WERI-Rb-1 (cell line): ENCODE data around the gene ZBTB7C.

ENCODE experiments used
- DNase-seq: peaks from one replicate; pipeline ENCODE4 v3.0.0-alpha.2; 2020
- H3K27ac ChIP-seq: fragments of 250-450 bp; sonication (Bioruptor Pico); 2 replicates; pipeline ENCODE4 v1.5.1; 2020; ENCODE audit warnings: mild to moderate bottlenecking, moderate library complexity
- H3K27me3 ChIP-seq: fragments of 250-450 bp; sonication (Bioruptor Pico); 2 replicates; pipeline ENCODE4 v1.5.1; 2021; ENCODE audit warnings: mild to moderate bottlenecking, low read depth, moderate library complexity; ENCODE audit not compliant: insufficient read depth, severe bottlenecking
- H3K36me3 ChIP-seq: fragments of 250-450 bp; sonication (Bioruptor Pico); 2 replicates; pipeline ENCODE4 v1.5.1; 2020; ENCODE audit warnings: mild to moderate bottlenecking, moderate library complexity
- H3K4me3 ChIP-seq: 2 replicates; pipeline ENCODE4 v1.5.1; 2011; ENCODE audit warnings: low read depth, mild to moderate bottlenecking, control low read depth, low read length
- H3K9me3 ChIP-seq: fragments of 250-450 bp; sonication (Bioruptor Pico); 2 replicates; pipeline ENCODE4 v1.5.1; 2021; ENCODE audit warnings: mild to moderate bottlenecking, moderate library complexity; ENCODE audit not compliant: severe bottlenecking
- TF ChIP-seq, protein P1 (sequence below): IDR thresholded peaks from 2 replicates; pipeline ENCODE4 v1.5.1; 2011; ENCODE audit warnings: low read depth, mild to moderate bottlenecking, control low read depth, inconsistent platforms, low read length

Gene ZBTB7C

DNA sequence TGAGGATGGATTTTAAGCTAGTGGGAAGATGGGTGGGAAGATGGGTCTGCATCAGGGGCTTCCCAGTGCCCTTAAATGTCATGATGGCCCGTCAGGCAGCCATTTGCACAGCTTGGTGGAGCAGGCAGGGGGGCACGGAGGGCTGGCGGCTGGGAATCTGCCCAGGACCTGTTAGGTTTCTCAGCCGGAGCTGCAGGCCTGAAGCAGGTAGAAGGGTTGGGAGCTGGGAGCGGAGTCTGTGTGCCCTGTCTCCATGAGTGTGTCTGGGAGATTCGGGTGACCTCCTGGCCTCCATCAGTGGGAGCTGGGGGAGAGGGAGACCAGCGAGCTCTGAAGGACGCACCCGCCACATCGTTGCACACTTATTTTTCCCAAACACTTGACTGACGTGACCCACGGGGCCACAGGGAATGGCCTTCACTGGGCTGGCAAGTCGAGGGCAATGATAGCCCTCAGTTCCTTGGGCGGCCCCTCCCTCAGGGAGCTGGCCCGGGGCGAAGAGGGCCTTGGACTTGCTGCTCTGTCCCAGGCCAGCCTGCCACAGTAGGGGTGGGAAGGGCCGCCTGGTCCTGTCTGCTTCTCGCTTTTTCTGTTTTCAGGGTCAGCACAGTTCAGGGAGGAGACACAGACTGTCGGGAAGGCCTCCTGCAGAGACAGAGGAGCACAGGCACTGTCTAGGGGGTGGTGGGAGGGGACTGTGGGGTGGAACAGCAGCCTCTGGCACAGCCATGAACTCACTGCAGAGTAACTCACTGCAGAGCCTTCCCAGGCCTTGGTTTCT lies 236.8 kb downstream of the ZBTB7C start:
- Histone ChIP-seq H3K9me3 (no peaks in the 10 kb centered on the region), H3K4me3 (no peak overlapping the region), H3K27ac (no peak overlapping the region), H3K36me3 (no peaks in the 10 kb centered on the region), H3K27me3 (no peaks in the 10 kb centered on the region)
- TF ChIP-seq, protein P1, sequence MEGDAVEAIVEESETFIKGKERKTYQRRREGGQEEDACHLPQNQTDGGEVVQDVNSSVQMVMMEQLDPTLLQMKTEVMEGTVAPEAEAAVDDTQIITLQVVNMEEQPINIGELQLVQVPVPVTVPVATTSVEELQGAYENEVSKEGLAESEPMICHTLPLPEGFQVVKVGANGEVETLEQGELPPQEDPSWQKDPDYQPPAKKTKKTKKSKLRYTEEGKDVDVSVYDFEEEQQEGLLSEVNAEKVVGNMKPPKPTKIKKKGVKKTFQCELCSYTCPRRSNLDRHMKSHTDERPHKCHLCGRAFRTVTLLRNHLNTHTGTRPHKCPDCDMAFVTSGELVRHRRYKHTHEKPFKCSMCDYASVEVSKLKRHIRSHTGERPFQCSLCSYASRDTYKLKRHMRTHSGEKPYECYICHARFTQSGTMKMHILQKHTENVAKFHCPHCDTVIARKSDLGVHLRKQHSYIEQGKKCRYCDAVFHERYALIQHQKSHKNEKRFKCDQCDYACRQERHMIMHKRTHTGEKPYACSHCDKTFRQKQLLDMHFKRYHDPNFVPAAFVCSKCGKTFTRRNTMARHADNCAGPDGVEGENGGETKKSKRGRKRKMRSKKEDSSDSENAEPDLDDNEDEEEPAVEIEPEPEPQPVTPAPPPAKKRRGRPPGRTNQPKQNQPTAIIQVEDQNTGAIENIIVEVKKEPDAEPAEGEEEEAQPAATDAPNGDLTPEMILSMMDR = no peak
- no peak for DNase-seq

DNA sequence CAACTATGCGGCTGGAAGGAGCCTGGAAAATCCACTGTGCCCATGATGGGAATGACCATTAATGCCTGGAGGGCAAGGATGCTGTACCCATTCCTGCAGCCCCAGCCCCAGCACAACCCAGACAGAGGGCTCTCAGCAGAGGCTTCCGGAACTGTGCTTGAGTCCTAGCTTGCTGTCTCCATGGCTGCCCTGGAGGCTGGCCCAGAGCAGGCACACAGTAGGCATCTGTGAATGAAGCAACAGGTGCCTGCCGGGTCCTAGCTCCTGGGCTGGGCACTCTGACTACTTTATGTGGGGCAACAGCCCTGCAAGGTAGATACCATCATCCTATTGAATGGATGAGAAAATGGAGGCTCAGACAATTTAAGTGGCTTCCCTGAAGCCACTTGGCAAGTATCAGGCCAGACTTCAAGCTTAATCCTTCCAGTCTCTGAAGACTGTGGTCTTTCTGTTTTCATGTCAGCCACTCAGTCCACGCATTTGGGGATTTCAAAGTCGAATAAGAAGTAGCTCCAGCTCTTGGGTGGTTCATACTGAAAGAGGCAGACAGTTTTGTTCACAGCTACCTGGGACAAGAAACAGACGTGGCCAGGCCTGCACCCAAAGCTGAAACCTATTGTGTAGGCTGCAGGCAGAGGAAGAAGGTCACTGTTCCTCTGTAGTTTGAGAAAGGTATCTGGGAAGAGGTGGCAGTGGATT lies 237.5 kb downstream of the ZBTB7C start:
- TF ChIP-seq, protein P1 = no peak
- Histone ChIP-seq H3K9me3 (no peaks in the 10 kb centered on the region), H3K36me3 (no peaks in the 10 kb centered on the region), H3K27ac (no peak overlapping the region), H3K4me3 (no peak overlapping the region), H3K27me3 (no peaks in the 10 kb centered on the region)
- no peak for DNase-seq

DNA sequence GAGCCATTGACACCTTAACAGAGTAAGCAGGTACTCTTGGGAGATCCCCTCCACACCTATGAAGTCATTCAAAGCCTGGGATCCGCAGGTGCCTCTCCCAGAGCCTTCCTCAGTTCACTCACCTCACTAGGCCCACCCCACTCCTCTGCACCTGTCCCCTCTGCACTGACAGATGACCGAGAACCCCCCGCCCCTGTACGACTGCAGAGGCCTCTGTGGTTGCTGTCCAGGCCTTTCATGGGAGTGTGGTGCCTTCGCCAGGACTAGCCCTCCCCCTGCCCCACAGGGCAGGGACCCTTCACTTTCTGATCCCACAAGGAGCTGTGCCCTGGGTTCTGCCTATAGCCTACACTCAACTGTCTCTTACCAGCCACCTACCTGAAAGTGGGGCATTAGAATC lies 238.5 kb downstream of the ZBTB7C start:
- no peak overlapping the region for H3K27ac ChIP-seq
- no peaks in the 10 kb centered on the region for H3K9me3 ChIP-seq
- no peaks in the 10 kb centered on the region for H3K36me3 ChIP-seq
- H3K4me3 ChIP-seq = no peak overlapping the region
- no peaks in the 10 kb centered on the region for H3K27me3 ChIP-seq
- TF ChIP-seq, protein P1 = no peak
- no peak for DNase-seq

DNA sequence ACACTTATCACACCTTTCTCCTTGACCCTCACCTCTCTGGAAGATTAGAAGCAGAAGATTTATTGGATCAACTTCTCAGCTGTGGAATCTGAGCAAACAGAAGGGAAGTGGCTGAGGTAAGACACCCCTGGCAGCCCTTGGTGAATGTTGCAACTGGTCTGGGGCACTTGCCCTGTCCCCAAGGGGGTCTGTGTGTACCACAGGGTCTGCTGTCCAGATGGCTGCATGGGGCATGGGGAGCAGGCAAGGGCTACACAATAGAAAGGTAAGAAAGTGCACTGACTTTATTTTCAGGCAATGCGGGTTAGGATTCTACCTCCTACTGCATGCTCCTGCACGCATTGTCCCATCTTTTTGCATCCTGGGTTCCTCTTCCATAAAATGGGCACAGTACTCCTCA lies 240.3 kb downstream of the ZBTB7C start:
- no peak overlapping the region for H3K27ac ChIP-seq
- no peaks in the 10 kb centered on the region for H3K27me3 ChIP-seq
- no peaks in the 10 kb centered on the region for H3K36me3 ChIP-seq
- H3K4me3 ChIP-seq = no peak overlapping the region
- no peak for DNase-seq
- no peaks in the 10 kb centered on the region for H3K9me3 ChIP-seq
- TF ChIP-seq, protein P1 = no peak

DNA sequence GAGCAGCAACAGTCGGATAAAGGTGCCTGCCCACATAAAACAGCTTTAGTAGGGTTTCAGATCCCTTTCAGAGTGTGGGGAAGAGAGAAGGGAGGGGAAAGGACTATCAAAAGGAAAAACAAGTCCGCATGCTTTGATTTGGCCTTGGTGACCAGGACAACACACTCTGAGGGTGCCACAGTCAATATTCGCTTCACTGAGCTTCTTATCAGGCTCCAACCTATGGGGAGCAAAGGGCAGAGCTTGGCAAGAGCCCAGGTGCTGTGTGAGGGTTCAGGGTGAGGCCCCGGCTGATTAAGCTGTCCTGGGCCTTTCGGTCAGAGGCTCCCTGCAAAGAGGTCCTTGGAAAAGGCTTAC lies 241.3 kb downstream of the ZBTB7C start:
- Histone ChIP-seq H3K4me3 (no peak overlapping the region), H3K36me3 (no peaks in the 10 kb centered on the region), H3K27me3 (no peaks in the 10 kb centered on the region), H3K27ac (no peak overlapping the region), H3K9me3 (no peaks in the 10 kb centered on the region)
- TF ChIP-seq, protein P1 = no peak
- DNase-seq = no peak
